DLD1 (cell line): ENCODE measurements around the gene OTUB2.

Experiments
- in situ Hi-C: cut with HindIII; loops from 2 replicates; pipeline ENCODE4 v1.10.0; 2017; ENCODE audit warnings: low sequenced_read_pairs

Gene OTUB2

GRCh38 chr14:94026173-94026888 lies at the start of gene OTUB2:
Gene OTUB2, plus strand, starts transcription at chr14:94026340. Its CDS starts 198 bp downstream, at chr14:94026538.
- in situ Hi-C loops, result loop anchor here (5.0 kb wide), 1 partner anchor 54 kb away; no protein-coding TSS in a partner anchor

GRCh38 chr14:93976477-93977057 lies 49.6 kb upstream of the OTUB2 start, which contains the start of gene ASB2:
Gene ASB2, minus strand, starts transcription at chr14:93976570. Its CDS starts 12,031 bp downstream, at chr14:93964539.
- in situ Hi-C loops, result no loop called here

- in situ Hi-C loops, result no loop called here
Observed at GRCh38 chr14:93977171-93977570, 49.0 kb upstream of the OTUB2 start.

- in situ Hi-C loops, result no loop called here
Observed at GRCh38 chr14:93977790-93978581, 48.2 kb upstream of the OTUB2 start.

- in situ Hi-C loops, result no loop called here
Observed at GRCh38 chr14:93978735-93979134, 47.4 kb upstream of the OTUB2 start.

GRCh38 chr14:93980456-93981201 lies 45.5 kb upstream of the OTUB2 start:
- in situ Hi-C loops, result no loop called here

- in situ Hi-C loops, result no loop called here
Observed at GRCh38 chr14:93981316-93982229, 44.6 kb upstream of the OTUB2 start.

- in situ Hi-C loops, result no loop called here
Observed at GRCh38 chr14:93982230-93983007, 43.7 kb upstream of the OTUB2 start.

- in situ Hi-C loops, result no loop called here
Observed at GRCh38 chr14:93984070-93984469, 42.1 kb upstream of the OTUB2 start.

- in situ Hi-C loops, result no loop called here
Observed at GRCh38 chr14:93984987-93985410, 41.1 kb upstream of the OTUB2 start.

GRCh38 chr14:93986955-93987354 lies 39.2 kb upstream of the OTUB2 start:
- in situ Hi-C loops, result no loop called here

- in situ Hi-C loops, result no loop called here
Observed at GRCh38 chr14:93987376-93987775, 38.8 kb upstream of the OTUB2 start.

GRCh38 chr14:93987815-93988476 lies 38.2 kb upstream of the OTUB2 start:
- in situ Hi-C loops, result no loop called here

- in situ Hi-C loops, result no loop called here
Observed at GRCh38 chr14:93989939-93990338, 36.2 kb upstream of the OTUB2 start.

- in situ Hi-C loops, result no loop called here
Observed at GRCh38 chr14:93991212-93991611, 34.9 kb upstream of the OTUB2 start.

- in situ Hi-C loops, result no loop called here
Observed at GRCh38 chr14:93991649-93992048, 34.5 kb upstream of the OTUB2 start.

GRCh38 chr14:93993382-93993781 lies 32.8 kb upstream of the OTUB2 start:
- in situ Hi-C loops, result no loop called here

GRCh38 chr14:93994919-93995682 lies 31.0 kb upstream of the OTUB2 start:
- in situ Hi-C loops, result no loop called here
